ENCODE results near the gene JADE2. TPM values are rescaled to one million over a fixed set of nuclear protein-coding genes. Genes with fewer than 3 reads are reported as not detected.
"Not testable (repeated sequence)": the region's sequence is repeated elsewhere in the genome, so short reads cannot be mapped to it uniquely, and the experiment has no call there.

Gene JADE2
- total RNA-seq, 1 donor from 2014 or later = 10.8 TPM

- H3K4me1 Mint-ChIP-seq (ENCODE audit: unreplicated experiment) = no peaks in the 10 kb centered on the region
- no peak overlapping the region for H3K27ac Mint-ChIP-seq
- H3K36me3 Mint-ChIP-seq = no peaks in the 10 kb centered on the region
- H3K27me3 Mint-ChIP-seq = no peaks in the 10 kb centered on the region
- DNase-seq (ENCODE audit: extremely low spot score, unreplicated experiment) = no peak
- no peaks in the 10 kb centered on the region for H3K9me3 Mint-ChIP-seq
- H3K4me3 Mint-ChIP-seq = no peak overlapping the region
- no peak for TF ChIP-seq CTCF (conservative IDR thresholded peaks at IDR 0.05)
Measured at GRCh38 chr5:134490925-134491271, 34.6 kb upstream of the JADE2 start.

GRCh38 chr5:134491841-134492442, 33.5 kb upstream of the JADE2 start:
- H3K27ac Mint-ChIP-seq = no peak overlapping the region
- no peak for TF ChIP-seq CTCF (conservative IDR thresholded peaks at IDR 0.05)
- no peak for DNase-seq (ENCODE audit: extremely low spot score, unreplicated experiment)
- H3K4me1 Mint-ChIP-seq (ENCODE audit: unreplicated experiment) = no peaks in the 10 kb centered on the region
- H3K4me3 Mint-ChIP-seq = no peak overlapping the region
- H3K36me3 Mint-ChIP-seq = no peaks in the 10 kb centered on the region
- no peaks in the 10 kb centered on the region for H3K27me3 Mint-ChIP-seq
- no peaks in the 10 kb centered on the region for H3K9me3 Mint-ChIP-seq

- no peak for TF ChIP-seq CTCF (conservative IDR thresholded peaks at IDR 0.05)
- H3K9me3 Mint-ChIP-seq = no peaks in the 10 kb centered on the region
- no peaks in the 10 kb centered on the region for H3K4me1 Mint-ChIP-seq (ENCODE audit: unreplicated experiment)
- H3K27me3 Mint-ChIP-seq = no peaks in the 10 kb centered on the region
- no peak overlapping the region for H3K4me3 Mint-ChIP-seq
- DNase-seq (ENCODE audit: extremely low spot score, unreplicated experiment) = no peak
- no peaks in the 10 kb centered on the region for H3K36me3 Mint-ChIP-seq
- H3K27ac Mint-ChIP-seq = no peak overlapping the region
Measured at GRCh38 chr5:134492568-134492967, 32.9 kb upstream of the JADE2 start.

- no peak overlapping the region for H3K27ac Mint-ChIP-seq
- H3K4me1 Mint-ChIP-seq (ENCODE audit: unreplicated experiment) = no peaks in the 10 kb centered on the region
- no peak for DNase-seq (ENCODE audit: extremely low spot score, unreplicated experiment)
- H3K36me3 Mint-ChIP-seq = no peaks in the 10 kb centered on the region
- no peaks in the 10 kb centered on the region for H3K9me3 Mint-ChIP-seq
- no peak for TF ChIP-seq CTCF (conservative IDR thresholded peaks at IDR 0.05)
- no peaks in the 10 kb centered on the region for H3K27me3 Mint-ChIP-seq
- no peak overlapping the region for H3K4me3 Mint-ChIP-seq
Measured at GRCh38 chr5:134493461-134494055, 31.9 kb upstream of the JADE2 start.

GRCh38 chr5:134494780-134495179, 30.7 kb upstream of the JADE2 start:
- no peaks in the 10 kb centered on the region for H3K9me3 Mint-ChIP-seq
- no peaks in the 10 kb centered on the region for H3K36me3 Mint-ChIP-seq
- DNase-seq (ENCODE audit: extremely low spot score, unreplicated experiment) = no peak
- no peak overlapping the region for H3K27ac Mint-ChIP-seq
- no peak overlapping the region for H3K4me3 Mint-ChIP-seq
- no peak for TF ChIP-seq CTCF (conservative IDR thresholded peaks at IDR 0.05)
- no peaks in the 10 kb centered on the region for H3K27me3 Mint-ChIP-seq
- H3K4me1 Mint-ChIP-seq (ENCODE audit: unreplicated experiment) = no peaks in the 10 kb centered on the region

- not testable (repeated sequence) for H3K4me1 Mint-ChIP-seq (ENCODE audit: unreplicated experiment); H3K4me3 Mint-ChIP-seq; DNase-seq (ENCODE audit: extremely low spot score, unreplicated experiment); H3K27me3 Mint-ChIP-seq; H3K9me3 Mint-ChIP-seq; H3K36me3 Mint-ChIP-seq; H3K27ac Mint-ChIP-seq
Measured at GRCh38 chr5:134499905-134500304, 25.6 kb upstream of the JADE2 start.
